MM.1S (cell line): ENCODE results near the gene FRMPD3.

Source experiments
- DNase-seq: peaks from one replicate; pipeline ENCODE4 v3.0.0-alpha.2; 2015
- H2AFZ ChIP-seq: fragments of 300-600 bp; sonication (generic); 2 replicates; pipeline ENCODE4 v1.6.0; 2016; ENCODE audit warnings: antibody characterized with exemption, low read length
- H3F3A ChIP-seq: fragments of 300-600 bp; sonication (generic); 2 replicates; pipeline ENCODE4 v1.6.1; 2016; ENCODE audit warnings: mild to moderate bottlenecking, antibody characterized with exemption, low read length, moderate library complexity, mixed read lengths; ENCODE audit not compliant: insufficient read depth
- H3K27ac ChIP-seq: fragments of 300-600 bp; sonication (generic); 2 replicates; pipeline ENCODE4 v1.5.1; 2016; ENCODE audit warnings: mild to moderate bottlenecking, low read length
- H3K27me3 ChIP-seq: fragments of 300-600 bp; sonication (generic); replicated peaks from 2 replicates; pipeline ENCODE4 v1.6.0; 2016; ENCODE audit warnings: low read length; ENCODE audit not compliant: insufficient read depth
- H3K36me3 ChIP-seq: fragments of 300-600 bp; sonication (generic); replicated peaks from 2 replicates; pipeline ENCODE4 v1.6.1; 2016; ENCODE audit warnings: mild to moderate bottlenecking, low read length, mixed read lengths; ENCODE audit not compliant: insufficient read depth
- H3K4me1 ChIP-seq: fragments of 300-600 bp; sonication (generic); 2 replicates; pipeline ENCODE4 v1.6.1; 2016; ENCODE audit warnings: low read length, mixed read lengths
- H3K4me2 ChIP-seq: fragments of 300-600 bp; sonication (generic); 2 replicates; pipeline ENCODE4 v1.6.0; 2016; ENCODE audit warnings: low read depth, low read length
- H3K4me3 ChIP-seq: fragments of 300-600 bp; sonication (generic); 2 replicates; pipeline ENCODE4 v1.5.1; 2016; ENCODE audit warnings: low read length, mixed read lengths
- H3K79me2 ChIP-seq: fragments of 300-600 bp; sonication (generic); 2 replicates; pipeline ENCODE4 v1.6.1; 2016; ENCODE audit warnings: mixed run types, low read length, mixed read lengths
- H3K9ac ChIP-seq: fragments of 300-600 bp; sonication (generic); 2 replicates; pipeline ENCODE4 v1.6.1; 2016; ENCODE audit warnings: low read length, mixed read lengths
- H3K9me2 ChIP-seq: fragments of 300-600 bp; sonication (generic); replicated peaks from 2 replicates; pipeline ENCODE4 v1.6.1; 2016; ENCODE audit warnings: mild to moderate bottlenecking, low read length, mixed read lengths; ENCODE audit not compliant: insufficient read depth
- H3K9me3 ChIP-seq: fragments of 300-600 bp; sonication (generic); replicated peaks from 2 replicates; pipeline ENCODE4 v1.6.1; 2016; ENCODE audit warnings: mild to moderate bottlenecking, low read length, mixed read lengths; ENCODE audit not compliant: insufficient read depth
- H4K20me1 ChIP-seq: fragments of 300-600 bp; sonication (generic); 2 replicates; pipeline ENCODE4 v1.6.1; 2016; ENCODE audit warnings: mild to moderate bottlenecking, low read length, moderate library complexity, mixed read lengths; ENCODE audit not compliant: insufficient read depth
- EZH2 ChIP-seq: fragments of 300-600 bp; sonication (generic); optimal IDR thresholded peaks from 2 replicates; pipeline ENCODE3; 2017; ENCODE audit warnings: low read depth, mild to moderate bottlenecking, antibody characterized with exemption, low read length, mixed read lengths
- EZH2phosphoT487 ChIP-seq: fragments of 300-600 bp; sonication (generic); IDR thresholded peaks from 2 replicates; pipeline ENCODE4 v1.6.1; 2018; ENCODE audit warnings: antibody characterized with exemption, low read length
- TF ChIP-seq, protein P1 (sequence below): fragments of 300-600 bp; sonication (generic); IDR thresholded peaks from 2 replicates; pipeline ENCODE4 v1.5.1; 2016; ENCODE audit warnings: antibody characterized with exemption, low read length, mixed read lengths

Gene FRMPD3

DNA sequence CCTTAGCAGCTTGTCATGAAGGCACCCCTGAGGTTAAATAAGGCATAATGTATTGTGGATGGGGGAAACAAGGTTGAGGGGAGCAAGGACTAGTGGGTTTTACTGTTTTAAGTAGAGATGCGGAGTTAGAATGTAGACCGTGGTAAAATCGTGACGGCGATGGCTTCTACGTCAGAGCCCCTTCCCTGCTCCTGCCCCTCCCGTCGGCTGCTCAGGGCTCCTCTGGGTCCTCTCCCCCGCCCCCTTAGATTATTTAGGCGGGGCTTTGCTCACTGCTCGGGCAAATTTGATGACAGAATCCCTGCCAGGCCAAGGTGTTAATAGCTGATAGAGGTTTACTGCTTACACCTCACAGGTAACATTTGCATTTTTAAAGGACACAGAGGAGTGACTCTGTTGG, 2.3 kb downstream of the FRMPD3 start:
- no peaks in the 10 kb centered on the region for H3K27me3 ChIP-seq
- no peak overlapping the region for H3K27ac ChIP-seq
- H4K20me1 ChIP-seq, result no peaks in the 10 kb centered on the region
- H3K9ac ChIP-seq, result no peak overlapping the region
- H3K9me2 ChIP-seq, result no peaks in the 10 kb centered on the region
- TF ChIP-seq EZH2 (no peak), EZH2phosphoT487 (no peak)
- TF ChIP-seq, protein P1, sequence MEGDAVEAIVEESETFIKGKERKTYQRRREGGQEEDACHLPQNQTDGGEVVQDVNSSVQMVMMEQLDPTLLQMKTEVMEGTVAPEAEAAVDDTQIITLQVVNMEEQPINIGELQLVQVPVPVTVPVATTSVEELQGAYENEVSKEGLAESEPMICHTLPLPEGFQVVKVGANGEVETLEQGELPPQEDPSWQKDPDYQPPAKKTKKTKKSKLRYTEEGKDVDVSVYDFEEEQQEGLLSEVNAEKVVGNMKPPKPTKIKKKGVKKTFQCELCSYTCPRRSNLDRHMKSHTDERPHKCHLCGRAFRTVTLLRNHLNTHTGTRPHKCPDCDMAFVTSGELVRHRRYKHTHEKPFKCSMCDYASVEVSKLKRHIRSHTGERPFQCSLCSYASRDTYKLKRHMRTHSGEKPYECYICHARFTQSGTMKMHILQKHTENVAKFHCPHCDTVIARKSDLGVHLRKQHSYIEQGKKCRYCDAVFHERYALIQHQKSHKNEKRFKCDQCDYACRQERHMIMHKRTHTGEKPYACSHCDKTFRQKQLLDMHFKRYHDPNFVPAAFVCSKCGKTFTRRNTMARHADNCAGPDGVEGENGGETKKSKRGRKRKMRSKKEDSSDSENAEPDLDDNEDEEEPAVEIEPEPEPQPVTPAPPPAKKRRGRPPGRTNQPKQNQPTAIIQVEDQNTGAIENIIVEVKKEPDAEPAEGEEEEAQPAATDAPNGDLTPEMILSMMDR, result no peak
- no peak overlapping the region for H3K4me3 ChIP-seq
- no peaks in the 10 kb centered on the region for H3K36me3 ChIP-seq
- no peaks in the 10 kb centered on the region for H3K4me1 ChIP-seq
- DNase-seq, result no peak
- no peaks in the 10 kb centered on the region for H3K79me2 ChIP-seq
- H2AFZ ChIP-seq, result no peak overlapping the region
- H3K9me3 ChIP-seq, result no peaks in the 10 kb centered on the region
- no peak overlapping the region for H3K4me2 ChIP-seq
- no peaks in the 10 kb centered on the region for H3F3A ChIP-seq

- H4K20me1 ChIP-seq, result no peaks in the 10 kb centered on the region
- H3K4me1 ChIP-seq, result no peaks in the 10 kb centered on the region
- H3F3A ChIP-seq, result no peaks in the 10 kb centered on the region
- no peaks in the 10 kb centered on the region for H3K79me2 ChIP-seq
- no peak overlapping the region for H3K4me3 ChIP-seq
- H3K36me3 ChIP-seq, result no peaks in the 10 kb centered on the region
- H2AFZ ChIP-seq, result no peak overlapping the region
- H3K9me3 ChIP-seq, result no peaks in the 10 kb centered on the region
- no peaks in the 10 kb centered on the region for H3K27me3 ChIP-seq
- H3K27ac ChIP-seq, result no peak overlapping the region
- DNase-seq, result no peak
- H3K9me2 ChIP-seq, result no peaks in the 10 kb centered on the region
- no peak overlapping the region for H3K4me2 ChIP-seq
- TF ChIP-seq EZH2phosphoT487 (no peak), EZH2 (no peak)
- TF ChIP-seq, protein P1, result no peak
- H3K9ac ChIP-seq, result no peak overlapping the region
These were observed 3.1 kb downstream of the FRMPD3 start for GRCh38 chrX:107452581-107452980.

- no peak overlapping the region for H3K4me2 ChIP-seq
- H3F3A ChIP-seq, result no peaks in the 10 kb centered on the region
- H3K9ac ChIP-seq, result no peak overlapping the region
- DNase-seq, result no peak
- H3K27me3 ChIP-seq, result no peaks in the 10 kb centered on the region
- no peaks in the 10 kb centered on the region for H4K20me1 ChIP-seq
- no peak overlapping the region for H2AFZ ChIP-seq
- no peak overlapping the region for H3K27ac ChIP-seq
- H3K9me3 ChIP-seq, result no peaks in the 10 kb centered on the region
- no peaks in the 10 kb centered on the region for H3K9me2 ChIP-seq
- H3K36me3 ChIP-seq, result no peaks in the 10 kb centered on the region
- TF ChIP-seq, protein P1, result no peak
- TF ChIP-seq EZH2, result no peak
- no peaks in the 10 kb centered on the region for H3K79me2 ChIP-seq
- no peak overlapping the region for H3K4me3 ChIP-seq
- H3K4me1 ChIP-seq, result no peaks in the 10 kb centered on the region
These were observed 4.8 kb downstream of the FRMPD3 start for GRCh38 chrX:107454302-107454701.

DNA sequence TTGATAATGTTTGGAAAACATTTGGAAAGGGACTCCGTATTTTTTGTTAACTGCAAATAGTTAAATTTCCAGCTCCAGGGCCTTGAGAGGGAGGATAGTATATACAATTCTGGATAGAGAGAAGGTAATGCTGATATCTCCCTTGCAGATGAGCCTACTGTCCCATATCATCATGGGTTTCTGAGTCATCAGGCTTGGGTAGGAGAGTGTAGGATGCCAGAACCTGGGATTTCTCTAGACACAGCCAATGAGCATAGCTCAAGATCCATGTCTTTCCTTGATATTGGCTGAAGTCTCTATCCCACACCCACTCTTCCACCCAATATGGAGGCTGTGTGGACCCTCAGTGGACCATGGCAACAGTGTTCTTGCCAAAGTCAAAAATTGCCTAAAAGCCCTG, 7.8 kb downstream of the FRMPD3 start:
- no peaks in the 10 kb centered on the region for H4K20me1 ChIP-seq
- H3K79me2 ChIP-seq, result no peaks in the 10 kb centered on the region
- no peaks in the 10 kb centered on the region for H3F3A ChIP-seq
- no peaks in the 10 kb centered on the region for H3K9me2 ChIP-seq
- no peak overlapping the region for H3K4me2 ChIP-seq
- no peaks in the 10 kb centered on the region for H3K9me3 ChIP-seq
- H3K9ac ChIP-seq, result no peak overlapping the region
- no peaks in the 10 kb centered on the region for H3K4me1 ChIP-seq
- H3K36me3 ChIP-seq, result no peaks in the 10 kb centered on the region
- no peak overlapping the region for H2AFZ ChIP-seq
- no peaks in the 10 kb centered on the region for H3K27me3 ChIP-seq
- no peak overlapping the region for H3K4me3 ChIP-seq
- TF ChIP-seq, protein P1, result no peak
- no peak for TF ChIP-seq EZH2
- no peak for TF ChIP-seq EZH2phosphoT487
- no peak for DNase-seq
- no peak overlapping the region for H3K27ac ChIP-seq
